Neural progenitor cell (in vitro differentiated cells): ENCODE data around the gene DPH5.

Experiments used
- CTCF ChIP-seq: fragments of 200-600 bp; sonication (generic); IDR thresholded peaks from 2 replicates; pipeline ENCODE4 v1.5.1; 2017; ENCODE audit warnings: antibody characterized with exemption, mild to moderate bottlenecking
- EZH2phosphoT487 ChIP-seq: fragments of 200-600 bp; sonication (generic); IDR thresholded peaks from 2 replicates; pipeline ENCODE4 v1.6.1; 2017; ENCODE audit warnings: antibody characterized with exemption

GRCh38 chr1:101069158-101069557 lies 43.6 kb upstream of the DPH5 start:
- TF ChIP-seq CTCF (no peak), EZH2phosphoT487 (no peak)
